HG03045 (cell line): ENCODE data around the gene ZNF236.

Experiments used
- ATAC-seq: cut with Tn5 transposase; IDR thresholded peaks from one replicate; pipeline ENCODE4 v1.9.1; 2021; ENCODE audit warnings: mild to moderate bottlenecking, moderate library complexity; ENCODE audit not compliant: unreplicated experiment

The ZNF236 gene

GRCh38 chr18:76905821-76906220 lies 83.5 kb downstream of the ZNF236 start:
- ATAC-seq, result no peak

DNA sequence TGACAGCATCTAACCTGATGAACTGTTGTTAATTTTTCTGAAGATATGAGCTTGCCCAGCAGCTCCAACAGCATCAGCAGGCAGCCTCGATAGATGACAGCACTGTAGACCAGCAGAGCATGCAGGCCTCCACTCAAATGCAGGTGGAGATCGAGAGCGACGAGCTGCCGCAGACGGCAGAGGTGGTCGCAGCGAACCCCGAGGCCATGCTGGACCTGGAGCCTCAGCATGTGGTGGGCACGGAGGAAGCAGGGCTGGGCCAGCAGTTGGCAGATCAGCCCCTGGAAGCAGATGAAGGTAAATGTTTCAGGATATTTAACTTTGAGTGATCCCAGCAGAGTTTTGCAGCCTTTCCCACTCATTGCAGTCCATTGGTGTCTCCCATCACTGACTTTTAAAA lies 85.9 kb downstream of the ZNF236 start:
- ATAC-seq, result no peak

DNA sequence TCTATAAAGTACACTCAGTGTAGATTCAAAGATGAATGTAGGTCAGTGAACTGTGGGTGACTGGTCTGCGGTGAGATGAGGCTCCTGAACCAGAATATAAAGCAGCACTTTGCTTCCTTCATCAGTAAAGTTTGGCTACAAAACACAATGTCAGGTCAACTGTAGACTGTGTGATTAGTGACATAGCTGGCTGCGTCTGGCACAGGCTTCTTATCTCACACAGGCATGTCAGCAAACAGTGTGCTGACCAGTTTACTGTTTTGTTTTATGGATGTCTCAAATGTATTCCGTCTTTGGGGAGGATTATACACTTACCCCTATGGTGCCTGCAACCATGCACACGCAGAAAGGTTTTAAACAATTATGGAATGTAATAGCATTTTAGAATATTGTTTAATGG lies 87.1 kb downstream of the ZNF236 start:
- ATAC-seq, result no peak

DNA sequence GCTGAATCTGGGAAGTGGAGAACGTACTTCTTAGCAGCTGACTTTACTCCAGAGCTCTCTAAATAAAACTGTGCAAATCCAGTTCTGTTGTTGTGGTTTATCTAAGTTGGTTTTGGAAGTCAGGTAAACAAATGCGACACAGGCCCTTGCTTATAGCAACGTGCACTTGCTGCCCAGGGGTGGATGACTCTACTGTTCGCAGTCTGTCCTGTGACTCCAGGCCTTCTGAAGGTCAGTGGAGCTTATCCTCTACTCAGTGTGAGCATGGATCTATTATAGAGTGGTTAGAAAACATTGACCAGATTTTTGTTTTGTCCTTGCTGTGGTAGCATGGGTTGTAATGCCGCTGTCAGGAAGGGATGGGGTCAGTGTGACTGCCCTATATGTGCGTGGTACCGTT lies 89.1 kb downstream of the ZNF236 start:
- no peak for ATAC-seq

- no peak for ATAC-seq
These were observed 91.2 kb downstream of the ZNF236 start for GRCh38 chr18:76913583-76913982.

DNA sequence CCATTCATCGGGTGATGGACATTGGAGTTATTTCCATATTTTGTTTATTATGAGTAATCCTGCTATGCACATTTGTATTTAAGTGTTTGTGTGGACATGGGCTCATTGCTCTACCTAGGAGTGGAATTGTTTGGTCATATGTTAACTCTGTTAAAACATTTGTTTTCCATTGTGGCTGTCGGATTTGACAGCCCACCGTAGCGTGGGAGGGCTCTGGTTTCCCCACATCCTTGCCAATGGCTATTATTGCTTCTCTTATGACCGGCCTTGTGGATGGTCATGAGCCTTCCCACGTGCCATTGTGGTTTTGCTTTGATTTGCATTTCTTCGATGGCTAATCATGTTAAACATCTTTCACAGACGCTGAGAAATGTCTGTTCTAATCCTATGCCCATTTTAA lies 92.0 kb downstream of the ZNF236 start:
- no peak for ATAC-seq

- ATAC-seq, result no peak
These were observed 92.4 kb downstream of the ZNF236 start for GRCh38 chr18:76914796-76915195.

- ATAC-seq, result no peak
These were observed 93.1 kb downstream of the ZNF236 start for GRCh38 chr18:76915456-76915855.

DNA sequence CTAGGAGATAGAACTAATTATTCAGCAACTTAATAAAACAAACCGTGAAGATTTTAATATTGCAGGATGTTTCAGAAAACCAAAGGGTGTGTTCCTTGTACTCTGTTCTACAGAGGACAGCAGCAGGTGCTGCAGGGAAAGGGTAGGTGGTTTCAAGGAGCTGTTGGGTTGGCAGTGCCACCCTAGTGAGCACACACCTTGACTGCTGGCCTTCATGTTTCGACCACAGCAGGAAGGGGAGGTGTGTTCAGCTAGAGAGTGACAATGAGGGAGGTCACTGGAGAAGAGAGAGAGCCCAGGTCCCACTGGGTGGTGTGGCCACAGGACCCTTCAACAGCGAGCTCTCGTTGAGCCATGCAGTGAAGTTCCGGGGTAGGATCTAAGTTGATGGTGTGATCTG lies 98.6 kb downstream of the ZNF236 start:
- ATAC-seq, result no peak

DNA sequence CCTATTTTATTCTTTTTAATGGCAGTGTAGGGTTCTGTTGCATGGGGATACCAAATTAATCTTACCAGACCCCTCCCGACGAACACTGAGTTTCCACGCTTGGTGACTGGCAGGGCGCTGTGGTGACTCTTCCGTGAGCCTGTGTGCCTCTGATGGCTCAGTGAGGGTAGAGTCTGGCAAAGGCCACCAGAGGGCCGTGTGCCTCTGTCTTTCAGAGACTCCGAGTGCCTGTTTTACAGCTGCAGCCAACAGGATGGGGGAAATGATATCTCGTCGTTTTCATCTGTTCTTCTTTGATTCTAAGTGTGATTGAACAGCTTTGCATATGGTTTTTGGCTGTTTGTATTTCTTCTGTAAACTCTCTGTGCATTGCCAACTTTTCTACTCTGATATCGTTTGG lies 99.8 kb downstream of the ZNF236 start:
- peak; percentile 94 for ATAC-seq

DNA sequence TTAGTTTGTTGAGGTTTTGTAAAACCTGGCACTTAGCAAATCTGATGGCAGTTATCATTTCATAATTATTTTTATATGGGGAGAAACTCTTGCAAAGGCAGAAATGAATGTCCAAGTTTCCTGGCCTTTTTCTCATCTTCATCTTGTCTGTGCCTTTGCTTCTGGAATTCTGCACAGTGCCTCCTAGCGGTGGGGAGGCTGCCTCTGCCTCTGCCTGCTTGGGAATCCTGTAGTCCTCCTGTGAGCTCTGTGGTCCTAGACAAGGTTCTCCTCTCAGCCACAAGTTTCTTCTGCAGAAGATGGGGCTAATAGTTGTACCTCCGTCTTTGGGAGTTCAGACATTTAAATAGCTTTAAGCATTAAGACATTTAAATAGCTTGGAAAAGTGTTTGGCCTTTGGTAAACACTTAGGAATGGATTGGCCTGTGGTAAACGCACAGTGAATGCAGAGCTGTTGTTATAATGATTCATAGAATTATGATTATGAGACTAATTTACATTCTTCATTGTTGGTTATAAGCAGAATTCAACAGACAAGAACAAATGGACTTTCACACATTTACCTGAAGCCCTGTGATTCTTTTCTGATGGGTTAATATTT lies 101.2 kb downstream of the ZNF236 start:
- no peak for ATAC-seq

DNA sequence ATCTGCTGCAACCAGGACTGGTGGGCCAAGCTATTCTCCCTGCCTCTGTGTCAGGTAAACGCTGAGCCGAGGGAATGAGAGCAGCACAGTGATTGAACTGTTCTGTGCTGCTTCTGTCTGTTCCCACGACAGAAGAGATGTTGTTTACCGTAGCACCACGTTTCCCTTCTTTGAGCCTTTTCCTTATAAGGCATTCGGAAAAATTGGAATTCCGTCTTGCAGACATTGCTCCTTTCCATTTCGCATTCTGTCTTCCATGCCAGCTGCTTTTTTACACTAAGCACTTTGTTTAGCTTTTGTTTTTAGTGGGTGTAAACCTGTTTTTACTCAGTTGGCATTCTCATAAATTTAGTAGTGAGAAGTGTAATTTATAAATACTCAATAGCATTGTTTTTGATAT lies 103.1 kb downstream of the ZNF236 start:
- no peak for ATAC-seq

- ATAC-seq, result no peak
These were observed 104.9 kb downstream of the ZNF236 start for GRCh38 chr18:76927223-76927725.

DNA sequence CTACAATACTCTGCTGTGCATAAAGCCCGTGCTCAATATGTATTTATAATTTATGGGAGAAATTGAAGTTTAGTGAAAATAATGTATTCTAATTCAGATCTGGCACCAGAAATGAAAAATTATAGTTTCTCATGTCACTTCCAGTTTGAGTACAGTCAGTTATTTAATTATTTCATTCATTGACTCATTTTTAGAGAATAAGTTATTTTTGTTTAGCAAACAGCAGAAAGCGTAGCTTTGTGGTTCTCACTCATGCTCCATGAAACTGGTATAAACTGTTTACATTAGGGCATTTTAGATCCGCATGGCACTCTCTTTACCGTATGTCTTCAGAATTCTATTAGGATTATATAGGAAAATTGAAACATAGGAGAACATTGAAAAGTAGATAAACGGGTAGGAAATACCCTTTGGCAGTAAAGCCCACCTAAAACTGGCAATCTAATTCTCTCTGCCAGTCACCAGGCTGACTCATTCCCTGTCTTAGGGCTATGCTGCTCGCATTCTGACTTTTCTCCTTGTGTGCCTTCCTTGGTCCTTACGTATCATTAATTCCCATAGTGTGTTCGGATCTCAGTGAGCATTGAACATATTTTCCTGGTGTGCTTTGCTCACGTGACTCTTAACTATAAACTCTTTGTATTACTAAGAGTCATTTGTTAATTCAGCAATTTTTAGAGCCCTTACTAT lies 106.0 kb downstream of the ZNF236 start:
- ATAC-seq, result no peak

DNA sequence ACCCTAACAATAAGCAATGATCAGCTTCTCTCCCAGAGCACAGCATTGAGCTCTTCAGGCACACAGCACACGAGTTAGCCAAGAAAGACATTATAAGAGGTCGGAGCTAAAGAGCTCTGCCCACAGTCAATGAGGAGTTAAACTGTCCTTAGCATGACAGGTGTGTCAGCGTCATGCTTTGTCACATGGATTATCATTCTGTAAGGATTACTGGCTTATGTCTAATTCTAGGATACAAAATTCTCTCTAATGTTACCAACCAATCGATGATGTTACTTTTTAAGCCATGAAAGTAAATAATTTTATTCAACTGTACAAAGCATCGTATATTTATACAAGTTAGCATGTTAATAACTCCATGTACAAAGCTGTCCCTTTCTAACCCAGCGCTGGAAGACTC lies 108.8 kb downstream of the ZNF236 start:
- ATAC-seq, result no peak

DNA sequence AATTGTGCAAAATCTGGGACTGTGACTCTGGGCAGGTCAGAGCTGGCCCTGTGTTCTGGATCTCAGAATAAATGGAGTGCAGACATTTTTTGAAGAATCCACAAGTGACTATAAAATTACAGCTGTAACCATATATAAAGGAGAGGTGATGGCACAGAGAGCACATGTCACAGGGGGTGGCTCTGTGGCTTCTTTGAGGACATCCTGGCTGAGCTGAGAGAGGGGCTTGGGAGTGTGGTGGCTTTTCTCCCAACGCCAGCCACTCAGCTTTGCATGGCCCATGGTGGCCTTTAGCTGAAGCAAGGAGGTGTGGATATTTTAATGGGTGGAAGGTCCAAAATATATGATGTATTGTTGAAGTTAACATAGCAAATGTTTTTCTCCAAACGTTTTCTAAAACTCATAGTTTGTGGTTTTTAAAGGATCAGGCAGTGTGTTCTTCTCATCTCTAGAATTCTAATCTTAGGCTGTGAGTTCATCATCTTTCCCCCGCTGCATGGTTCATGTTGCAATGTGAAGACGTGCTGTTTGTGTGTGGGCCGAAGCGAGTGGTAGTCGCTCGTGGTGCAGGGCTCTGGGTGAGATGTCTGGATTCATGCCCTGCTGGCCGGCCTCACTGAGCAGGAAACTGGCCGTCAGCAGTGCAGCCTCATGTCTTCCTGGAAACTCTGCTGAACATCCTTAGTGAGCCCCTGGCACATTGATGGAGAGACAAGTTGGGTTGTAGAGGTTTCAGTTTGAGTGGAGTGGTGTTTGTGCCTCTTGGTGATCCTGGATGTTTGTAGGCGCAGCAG lies 109.9 kb downstream of the ZNF236 start:
- no peak for ATAC-seq

DNA sequence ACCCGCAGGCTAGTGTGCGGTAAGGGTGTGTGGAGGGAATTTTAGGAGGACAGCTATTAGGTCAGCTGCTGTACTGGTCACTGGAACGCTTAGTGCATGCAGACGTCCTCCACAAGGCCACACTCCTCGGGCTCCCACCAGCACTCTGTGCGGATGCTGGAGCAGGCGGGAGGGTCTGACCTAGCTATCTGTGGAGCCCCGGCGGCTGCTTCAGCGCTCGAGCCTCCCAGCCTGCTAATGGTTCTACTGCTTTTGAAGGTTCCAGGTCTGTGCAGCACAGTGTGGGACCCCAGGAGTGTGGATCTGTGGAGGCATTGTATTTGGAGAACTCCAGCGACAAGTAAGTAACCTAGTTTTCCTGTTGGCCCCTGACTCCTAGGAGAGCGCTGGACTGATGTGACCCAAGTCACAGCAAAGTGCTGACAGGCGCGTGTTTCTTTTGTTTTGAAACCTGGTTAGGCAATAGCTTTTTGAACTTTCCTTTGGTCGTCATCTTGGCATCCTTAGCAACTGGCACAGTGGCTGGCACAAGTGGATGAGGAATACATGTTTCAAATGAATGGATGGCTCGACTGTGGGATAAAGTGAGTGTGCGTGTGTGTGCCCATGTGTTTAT lies 113.5 kb downstream of the ZNF236 start:
- ATAC-seq, result no peak

DNA sequence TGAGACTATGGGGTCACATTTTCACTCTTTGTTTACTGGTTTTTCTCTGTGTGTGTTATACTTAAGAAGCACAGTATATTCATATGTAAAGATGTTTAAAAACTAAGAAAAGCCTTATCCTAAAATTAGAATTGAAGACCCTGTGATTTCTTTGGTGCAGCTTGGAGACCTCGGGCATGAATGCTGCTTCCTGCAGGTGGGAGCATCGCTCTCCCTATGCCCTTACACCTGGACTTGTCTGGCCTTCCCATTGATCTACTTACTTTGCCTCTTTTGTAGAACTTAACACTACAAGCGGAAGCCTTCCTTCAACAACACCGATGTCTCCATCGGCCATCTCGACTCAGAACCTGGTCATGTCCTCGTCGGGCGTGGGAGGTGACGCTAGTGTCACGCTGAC lies 114.5 kb downstream of the ZNF236 start:
- ATAC-seq, result no peak

DNA sequence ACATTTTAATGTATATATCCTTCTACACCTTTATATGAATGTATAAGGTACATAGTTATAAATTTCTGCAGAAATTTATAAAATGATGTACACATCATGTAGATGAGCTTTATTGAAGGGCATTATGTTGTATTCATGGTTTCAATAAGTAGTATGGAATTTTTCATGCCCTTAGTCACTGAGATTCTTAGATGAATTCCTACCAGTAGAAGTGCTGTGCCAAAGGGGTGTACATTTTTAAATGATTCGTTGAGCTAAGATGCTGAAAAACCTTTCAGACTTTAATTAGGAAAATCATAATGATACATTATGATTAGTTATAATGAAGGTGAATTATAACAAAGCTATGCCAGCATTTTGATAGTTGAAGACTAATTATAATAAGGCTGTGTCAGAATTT lies 115.2 kb downstream of the ZNF236 start:
- ATAC-seq, result no peak

GRCh38 chr18:76938619-76939018 lies 116.3 kb downstream of the ZNF236 start:
- ATAC-seq, result no peak

GRCh38 chr18:76941284-76941683 lies 118.9 kb downstream of the ZNF236 start:
- ATAC-seq, result no peak
